Right lobe of liver (tissue), 4 donors: ENCODE data around the gene MTF1.

Experiments
- POLR2A ChIP-seq: fragments of 450-650 bp; IDR thresholded peaks from one replicate; pipeline ENCODE4 v1.6.1; 2017; ENCODE audit warnings: antibody characterized with exemption, mild to moderate bottlenecking
- TF ChIP-seq, protein P1 (sequence below), 4 donors: fragments of 200-600 bp in 3 of 4; fragments of 450-650 bp in 1 of 4; IDR thresholded peaks; one replicate each; pipeline versions ENCODE4 v1.5.1 to v1.8.0; 2016 to 2022; ENCODE audit warnings: antibody characterized with exemption in 4 of 4, mild to moderate bottlenecking in 2 of 4
- donor health status: DM: no; HTN: no; CAD: no.
- donor health status: DM: no; HTN: no; CAD: no.
- donor health status: DM: no; HTN: yes; CAD: no.

DNA sequence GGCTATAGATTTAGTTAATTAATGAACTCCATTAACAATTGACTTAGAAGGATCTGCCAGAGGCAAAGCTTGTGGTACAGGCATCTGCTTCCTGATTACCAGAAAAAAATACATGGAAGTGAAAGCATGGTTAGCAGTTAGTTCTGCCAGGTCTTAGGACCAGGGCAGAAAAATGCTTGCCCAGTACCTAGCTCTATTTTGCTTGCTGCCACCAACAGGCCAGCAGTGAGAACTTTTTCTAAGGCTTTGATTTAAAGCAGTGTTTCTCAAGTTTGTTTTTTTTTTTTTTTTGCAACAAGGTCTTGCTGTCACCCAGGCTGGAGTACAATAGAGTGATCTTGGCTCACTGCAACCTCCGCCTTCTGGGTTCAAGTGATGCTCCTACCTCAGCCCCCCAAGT is 16.4 kb upstream of the MTF1 start:
- TF ChIP-seq, protein P1, sequence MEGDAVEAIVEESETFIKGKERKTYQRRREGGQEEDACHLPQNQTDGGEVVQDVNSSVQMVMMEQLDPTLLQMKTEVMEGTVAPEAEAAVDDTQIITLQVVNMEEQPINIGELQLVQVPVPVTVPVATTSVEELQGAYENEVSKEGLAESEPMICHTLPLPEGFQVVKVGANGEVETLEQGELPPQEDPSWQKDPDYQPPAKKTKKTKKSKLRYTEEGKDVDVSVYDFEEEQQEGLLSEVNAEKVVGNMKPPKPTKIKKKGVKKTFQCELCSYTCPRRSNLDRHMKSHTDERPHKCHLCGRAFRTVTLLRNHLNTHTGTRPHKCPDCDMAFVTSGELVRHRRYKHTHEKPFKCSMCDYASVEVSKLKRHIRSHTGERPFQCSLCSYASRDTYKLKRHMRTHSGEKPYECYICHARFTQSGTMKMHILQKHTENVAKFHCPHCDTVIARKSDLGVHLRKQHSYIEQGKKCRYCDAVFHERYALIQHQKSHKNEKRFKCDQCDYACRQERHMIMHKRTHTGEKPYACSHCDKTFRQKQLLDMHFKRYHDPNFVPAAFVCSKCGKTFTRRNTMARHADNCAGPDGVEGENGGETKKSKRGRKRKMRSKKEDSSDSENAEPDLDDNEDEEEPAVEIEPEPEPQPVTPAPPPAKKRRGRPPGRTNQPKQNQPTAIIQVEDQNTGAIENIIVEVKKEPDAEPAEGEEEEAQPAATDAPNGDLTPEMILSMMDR (IDR thresholded peaks at IDR 0.05), result no peak
- TF ChIP-seq POLR2A, result no peak
